Cerebellar cortex (tissue), 1 donor: ENCODE data around the gene SF3B1.
"Not testable (repeated sequence)": the region's sequence is repeated elsewhere in the genome, so short reads cannot be mapped to it uniquely, and the experiment has no call there.

Source experiments
- DNase-seq: peaks from one replicate; pipeline ENCODE4 v3.0.0-alpha.2; 2015; ENCODE audit warnings: low spot score

The SF3B1 gene

DNA sequence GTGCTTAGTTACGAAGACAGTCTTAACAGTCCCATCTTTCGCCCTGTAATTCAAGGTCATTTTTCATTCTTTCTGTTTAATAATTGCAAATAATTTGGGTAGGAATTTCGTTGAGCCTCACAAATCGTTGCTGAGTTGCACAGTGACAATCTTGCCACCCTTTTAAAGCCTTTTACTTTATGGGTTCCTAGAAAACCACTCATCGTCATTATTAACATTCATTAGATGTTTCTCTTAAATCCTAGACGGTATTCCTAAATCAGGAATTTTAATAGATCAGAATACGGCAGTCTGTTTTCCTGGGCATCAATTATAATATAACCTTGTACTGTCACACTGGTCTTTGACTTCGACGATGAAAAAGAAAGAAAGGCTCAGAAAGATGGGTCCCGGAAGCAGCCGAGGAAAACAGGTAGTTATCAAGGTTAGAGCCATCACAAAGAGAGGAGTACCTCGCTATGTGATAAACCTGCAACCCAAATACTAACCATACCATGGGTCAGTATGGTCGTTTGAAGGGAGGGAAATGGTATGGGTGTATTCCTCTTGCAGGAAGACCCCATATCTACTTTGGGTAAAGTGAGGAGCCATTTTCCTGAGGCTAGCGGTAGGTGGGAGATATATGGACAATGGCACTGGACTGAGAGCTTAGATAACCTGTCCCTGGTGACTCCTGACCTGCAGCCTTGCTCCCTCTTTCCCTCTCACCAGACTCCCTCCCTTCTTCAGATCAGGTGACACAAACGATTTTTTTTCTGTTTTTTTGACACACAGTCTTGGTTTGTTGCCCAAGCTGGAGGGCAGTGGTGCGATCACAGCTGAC is 981 bp upstream of the SF3B1 start:
- DNase-seq = no peak

DNA sequence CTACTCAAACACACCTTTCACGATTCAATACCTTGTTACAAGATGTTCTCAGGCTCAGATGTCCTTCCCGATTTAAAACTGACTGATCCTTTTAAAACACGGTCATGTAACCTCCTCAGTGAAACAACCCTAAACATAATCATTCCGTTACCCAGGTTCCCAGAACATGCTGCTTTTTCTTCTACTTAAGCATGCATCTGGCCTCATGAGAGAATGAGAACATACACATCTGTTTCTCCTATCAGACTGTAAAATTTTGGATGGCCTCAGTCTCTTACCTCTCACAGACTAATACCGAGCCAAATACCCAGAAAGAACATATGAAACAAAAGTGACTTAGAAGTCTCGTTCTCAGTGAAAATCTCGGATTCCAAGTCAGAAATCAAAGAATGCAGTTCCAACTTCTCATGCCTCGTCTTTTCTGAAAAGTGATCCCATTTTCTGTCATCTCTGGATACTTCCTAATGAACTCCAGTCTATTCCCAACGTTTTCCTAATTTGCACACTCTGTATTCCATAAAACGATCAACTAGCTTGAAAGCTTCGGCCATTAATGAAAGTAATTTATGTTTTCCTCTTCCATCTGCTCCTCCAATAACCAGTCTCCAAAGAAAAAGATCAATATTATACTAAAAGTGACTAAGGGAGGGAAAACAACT is 919 bp downstream of the SF3B1 start:
- DNase-seq = no peak

DNA sequence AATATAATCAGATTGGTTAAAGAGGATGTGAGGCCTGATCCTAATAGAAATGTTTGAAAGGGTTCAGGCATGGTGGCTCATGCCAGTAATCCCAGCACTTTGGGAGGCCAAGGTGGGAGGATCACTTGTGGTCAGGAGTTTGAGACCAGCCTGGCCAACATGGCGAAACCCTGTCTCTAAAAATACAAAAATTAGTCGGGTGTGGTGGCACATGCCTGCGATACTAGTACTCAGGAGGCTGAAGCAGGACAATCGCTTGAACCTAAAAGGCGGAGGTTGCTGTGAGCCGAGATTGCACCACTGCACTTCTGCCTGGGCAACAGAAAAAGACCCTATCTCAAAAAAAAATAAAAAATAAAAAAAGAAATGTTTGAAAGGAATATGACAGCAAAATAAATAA is 2.3 kb downstream of the SF3B1 start:
- DNase-seq = not testable (repeated sequence)

DNA sequence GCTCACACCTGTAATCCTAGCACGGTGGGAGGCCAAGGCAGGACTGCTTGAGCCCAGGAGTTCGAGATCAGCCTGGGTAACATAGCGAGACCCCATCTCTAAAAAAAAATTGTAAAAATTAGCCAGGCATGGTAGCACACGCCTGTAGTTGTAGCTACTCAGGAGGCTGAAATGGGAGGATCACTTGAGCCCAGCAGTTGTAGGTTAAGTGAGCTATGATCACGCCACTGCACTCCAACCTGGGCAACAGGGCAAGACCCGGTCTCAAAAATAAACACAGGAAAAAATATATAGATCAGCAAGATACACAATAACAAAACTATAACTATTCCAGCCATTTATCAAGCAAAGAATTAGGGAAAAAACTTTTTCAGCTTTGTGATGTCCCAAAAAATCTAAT is 3.0 kb downstream of the SF3B1 start:
- DNase-seq = no peak

DNA sequence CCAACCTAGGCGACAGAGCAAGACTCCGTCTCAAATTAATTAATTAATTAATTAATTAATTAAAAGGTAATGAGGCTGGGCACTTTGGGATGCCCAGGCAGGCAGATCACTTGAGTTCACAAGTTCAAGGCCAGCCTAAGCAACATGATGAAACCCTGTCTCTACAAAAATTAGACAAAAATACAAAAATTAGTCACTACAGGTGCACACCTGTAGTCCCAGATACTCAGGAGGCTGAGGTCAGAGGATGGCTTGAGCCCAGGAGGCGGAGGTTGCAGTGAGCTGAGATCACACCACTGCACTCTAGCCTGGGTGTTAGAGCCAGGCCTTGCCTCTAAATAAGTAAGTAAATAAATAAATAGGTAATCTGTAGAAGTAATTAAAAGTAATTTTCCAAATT is 6.8 kb downstream of the SF3B1 start:
- no peak for DNase-seq

DNA sequence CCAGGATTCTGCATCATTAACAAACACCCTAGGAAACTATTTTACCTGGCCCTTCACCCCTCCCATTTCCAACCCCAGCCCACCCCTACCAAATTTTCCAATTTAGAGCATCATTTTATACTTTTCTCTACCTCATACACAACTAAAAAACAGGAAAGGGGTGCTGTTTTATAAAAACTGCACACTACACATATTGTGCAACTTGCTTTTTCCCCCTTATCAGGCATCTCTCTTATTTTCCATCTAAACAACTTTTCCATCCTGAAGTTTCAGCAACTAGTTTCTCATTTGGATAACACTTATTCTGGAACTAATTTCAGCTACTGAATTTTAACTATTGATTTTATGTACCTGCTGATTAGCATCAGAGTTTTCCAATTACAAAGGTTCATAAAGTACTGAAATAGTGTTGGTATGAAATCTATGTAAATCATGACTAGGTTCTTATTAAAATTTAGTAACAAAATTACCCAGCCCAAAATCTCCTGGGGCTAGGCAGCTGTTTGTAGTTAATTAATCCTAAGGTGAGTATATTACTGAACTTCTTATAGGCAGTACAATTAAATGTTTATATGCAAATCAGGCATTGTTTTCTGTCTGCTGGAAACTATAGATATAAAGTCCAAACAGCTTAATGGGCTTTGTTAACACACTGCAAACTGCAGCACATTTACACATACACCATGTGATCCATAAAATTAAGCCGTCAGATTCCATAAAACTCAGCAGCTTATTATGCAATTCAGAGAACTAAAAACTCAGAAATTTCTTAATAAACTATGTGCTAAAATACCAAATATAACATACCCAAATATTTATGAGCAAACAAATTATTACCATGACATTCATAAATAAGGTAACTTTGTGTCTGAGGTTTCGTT is 7.9 kb downstream of the SF3B1 start:
- no peak for DNase-seq

DNA sequence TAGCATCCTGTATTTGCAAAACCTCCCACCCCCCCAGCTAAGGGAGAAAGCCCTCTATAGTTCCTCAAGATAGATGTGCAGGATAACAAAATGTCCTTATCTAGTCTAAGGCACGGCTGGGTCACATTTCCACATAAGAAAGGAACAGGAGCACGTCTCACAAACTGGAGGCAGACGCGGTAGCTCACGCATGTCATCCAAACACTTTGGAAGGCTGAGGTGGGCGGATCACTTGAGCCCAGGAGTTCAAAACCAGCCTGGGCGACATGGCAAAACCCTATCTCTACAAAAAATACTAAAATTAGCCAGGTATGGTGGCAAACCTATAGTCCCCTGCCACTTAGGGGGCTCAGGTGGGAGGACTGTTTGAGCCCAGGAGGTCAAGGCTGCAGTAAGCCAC is 9.3 kb downstream of the SF3B1 start:
- DNase-seq = no peak

DNA sequence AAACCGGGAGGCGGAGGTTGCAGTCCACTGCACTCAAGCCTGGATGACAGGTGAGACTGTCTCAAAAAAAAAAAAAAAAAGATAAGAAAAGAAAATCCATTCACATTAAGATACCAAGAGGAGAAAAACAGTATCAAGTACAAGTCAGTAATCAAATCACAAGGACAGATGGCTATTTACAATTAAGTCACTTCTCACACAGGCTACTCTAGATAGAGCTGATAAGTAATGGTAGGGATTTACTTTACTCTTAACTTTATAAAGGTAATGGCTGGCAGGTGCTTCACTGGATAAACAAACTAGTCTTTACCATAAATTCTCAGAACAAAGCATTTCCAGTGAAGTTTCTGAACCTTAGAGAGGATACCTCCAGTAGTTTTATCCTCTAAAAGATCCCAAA is 11.5 kb downstream of the SF3B1 start:
- no peak for DNase-seq

DNA sequence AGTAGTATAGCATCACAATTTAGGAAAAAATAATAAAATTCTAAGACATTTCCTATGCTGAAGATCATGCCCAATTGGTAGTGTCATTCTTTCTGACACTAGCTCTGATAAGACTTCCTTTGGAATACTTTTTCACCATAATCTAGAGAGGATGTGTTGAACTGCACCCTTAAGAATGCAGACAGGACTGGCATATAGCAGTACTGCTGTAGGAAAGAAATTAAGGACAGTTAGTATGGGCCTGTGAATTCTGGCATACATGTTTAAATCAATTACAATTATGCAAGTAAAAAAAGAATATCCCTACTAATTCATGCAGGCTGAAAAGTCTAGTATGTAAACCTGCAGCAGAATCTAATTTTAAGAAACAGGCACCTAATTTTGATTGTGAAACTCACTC is 15.4 kb downstream of the SF3B1 start:
- DNase-seq = no peak

DNA sequence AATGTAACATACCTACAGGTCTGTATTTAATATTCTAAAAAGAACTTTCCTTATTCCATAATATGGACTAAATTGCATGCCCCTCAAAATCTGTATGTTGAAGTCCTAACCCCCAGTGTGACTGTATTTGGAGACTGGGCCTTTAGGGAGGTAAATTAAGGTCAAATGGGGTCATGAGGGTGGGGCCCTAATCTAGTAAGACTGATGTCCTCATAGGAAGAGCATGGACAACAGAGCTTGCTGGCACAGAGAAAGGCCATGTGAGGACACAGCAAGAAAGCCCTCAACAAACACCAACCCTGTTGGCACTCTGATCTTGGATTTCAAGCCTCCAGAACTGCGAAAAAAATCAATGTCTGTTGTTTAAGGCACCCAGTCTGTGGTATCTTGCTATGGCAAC is 18.6 kb downstream of the SF3B1 start:
- DNase-seq = no peak

DNA sequence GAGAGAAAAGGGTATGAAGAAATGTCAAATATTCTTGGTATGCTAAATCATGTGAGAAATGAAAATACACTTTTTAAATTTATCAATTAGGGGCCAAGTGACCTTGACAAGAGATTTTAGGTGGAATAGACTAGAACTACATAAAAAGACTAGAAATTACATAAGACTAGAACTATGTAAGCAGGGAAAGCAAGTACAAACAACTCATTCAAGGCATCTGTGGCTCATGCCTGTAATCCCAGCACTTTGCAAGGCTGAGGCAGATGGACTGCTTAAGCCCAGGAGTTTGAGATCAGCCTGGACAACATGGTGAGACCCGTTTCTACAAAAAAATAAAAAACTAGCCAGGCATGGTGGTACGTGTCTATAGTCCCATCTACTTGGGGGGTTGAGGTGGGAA is 20.3 kb downstream of the SF3B1 start:
- DNase-seq = no peak

DNA sequence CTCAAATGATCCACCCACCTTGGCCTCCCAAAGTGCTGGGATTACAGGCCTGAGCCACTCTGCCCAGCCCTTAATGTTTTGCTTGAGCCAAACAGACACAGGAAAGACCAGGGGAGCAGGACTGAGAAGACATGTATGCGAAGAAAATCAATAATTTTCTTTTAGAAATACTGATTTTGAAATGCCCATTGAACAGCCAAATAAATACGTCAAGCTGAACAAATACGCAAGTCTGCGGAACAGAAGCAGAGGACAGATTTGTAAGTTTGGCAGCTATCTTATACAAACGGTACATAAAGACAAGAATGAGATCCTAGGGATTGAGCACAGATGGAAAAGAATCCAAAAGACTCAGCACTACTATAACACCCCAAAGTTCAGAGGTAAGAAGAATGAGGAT is 20.8 kb downstream of the SF3B1 start:
- no peak for DNase-seq

DNA sequence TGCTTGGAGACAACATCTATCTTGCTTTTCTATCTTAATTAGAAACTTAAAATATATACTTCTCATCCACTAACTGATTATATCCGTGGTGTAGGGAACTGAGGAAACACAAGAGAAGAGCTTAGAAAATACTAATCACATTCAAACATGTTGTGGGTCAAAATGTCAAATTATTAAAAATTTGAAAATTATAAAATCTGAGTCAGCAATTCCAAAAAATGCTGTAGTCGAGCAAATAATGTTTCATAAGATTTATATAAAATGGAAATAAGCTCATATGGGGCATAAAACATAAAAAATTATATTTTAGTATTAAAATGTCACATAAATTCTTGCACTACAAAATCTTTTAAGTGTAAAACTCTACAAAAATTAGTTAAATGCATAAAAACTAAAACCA is 29.2 kb downstream of the SF3B1 start:
- DNase-seq = no peak

DNA sequence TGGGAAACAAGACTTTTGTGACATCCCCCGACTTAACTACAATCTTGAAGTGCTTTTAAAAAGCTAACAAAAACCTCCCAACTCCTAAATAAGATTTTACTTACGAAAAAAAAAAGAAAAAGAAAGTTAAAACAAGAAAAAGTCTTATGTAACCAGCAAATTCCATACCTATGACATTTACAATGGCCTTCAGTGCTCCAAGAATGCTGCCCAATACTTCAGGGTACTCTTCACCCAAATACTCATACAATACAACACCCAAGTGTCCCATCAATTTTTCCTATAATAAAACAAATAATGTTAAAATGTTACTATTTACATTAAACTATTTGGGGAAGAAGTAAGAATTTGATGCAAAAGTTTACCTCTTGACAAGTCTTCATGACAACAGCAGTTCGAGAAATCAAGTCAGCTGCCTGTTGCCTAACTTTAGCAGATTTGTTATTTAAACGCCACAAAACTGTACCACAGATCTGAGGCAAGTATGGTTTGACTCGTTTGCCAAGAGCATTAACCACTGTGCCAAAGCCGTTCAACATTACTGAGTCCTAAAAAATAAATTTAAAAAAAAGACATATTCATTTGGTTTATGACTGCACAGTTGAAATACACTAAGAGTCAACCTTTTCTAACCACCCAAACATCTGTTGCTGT is 34.8 kb downstream of the SF3B1 start:
- no peak for DNase-seq

DNA sequence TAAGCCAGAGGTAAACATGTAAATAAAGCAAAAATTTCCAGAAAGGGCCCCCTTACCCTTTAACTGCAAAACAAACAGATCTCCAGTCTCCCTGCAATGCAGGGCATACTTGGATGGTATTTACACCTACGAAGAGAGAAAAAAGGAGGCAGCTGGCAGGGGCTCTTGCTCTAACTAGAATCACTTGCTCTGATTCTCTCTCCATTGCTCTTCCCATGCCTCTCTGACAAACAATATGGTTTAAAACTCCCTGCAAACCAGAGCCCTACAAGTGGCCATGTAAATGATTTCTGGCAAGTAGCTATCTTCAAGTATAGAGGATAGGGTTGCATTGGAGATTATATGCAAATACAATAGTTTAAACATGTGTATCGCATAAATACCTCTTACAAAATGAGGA is 35.9 kb downstream of the SF3B1 start:
- no peak for DNase-seq

DNA sequence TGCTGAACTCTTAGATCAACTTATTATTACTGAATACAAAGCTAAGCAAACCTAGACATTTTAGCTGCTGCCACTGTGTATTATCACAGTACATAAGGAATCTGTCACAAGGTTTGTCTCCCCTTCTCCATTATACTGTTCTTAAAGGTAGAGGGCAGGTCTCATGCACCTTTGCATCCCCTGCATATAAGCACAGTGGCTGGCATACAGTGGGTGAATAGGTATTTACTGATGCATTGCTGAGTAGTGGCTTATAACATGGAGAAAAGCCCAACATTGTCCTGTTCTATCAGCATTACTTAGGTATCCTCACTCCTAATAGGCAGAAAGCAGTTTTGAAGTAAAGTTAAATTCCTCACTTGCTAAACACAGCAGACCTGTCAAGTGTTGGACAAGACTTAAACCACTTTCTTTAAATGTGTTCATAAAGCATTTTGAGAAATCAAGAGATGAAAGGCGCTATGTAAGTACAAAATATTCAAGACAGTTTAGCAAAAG is 43.6 kb downstream of the SF3B1 start:
- DNase-seq = no peak

DNA sequence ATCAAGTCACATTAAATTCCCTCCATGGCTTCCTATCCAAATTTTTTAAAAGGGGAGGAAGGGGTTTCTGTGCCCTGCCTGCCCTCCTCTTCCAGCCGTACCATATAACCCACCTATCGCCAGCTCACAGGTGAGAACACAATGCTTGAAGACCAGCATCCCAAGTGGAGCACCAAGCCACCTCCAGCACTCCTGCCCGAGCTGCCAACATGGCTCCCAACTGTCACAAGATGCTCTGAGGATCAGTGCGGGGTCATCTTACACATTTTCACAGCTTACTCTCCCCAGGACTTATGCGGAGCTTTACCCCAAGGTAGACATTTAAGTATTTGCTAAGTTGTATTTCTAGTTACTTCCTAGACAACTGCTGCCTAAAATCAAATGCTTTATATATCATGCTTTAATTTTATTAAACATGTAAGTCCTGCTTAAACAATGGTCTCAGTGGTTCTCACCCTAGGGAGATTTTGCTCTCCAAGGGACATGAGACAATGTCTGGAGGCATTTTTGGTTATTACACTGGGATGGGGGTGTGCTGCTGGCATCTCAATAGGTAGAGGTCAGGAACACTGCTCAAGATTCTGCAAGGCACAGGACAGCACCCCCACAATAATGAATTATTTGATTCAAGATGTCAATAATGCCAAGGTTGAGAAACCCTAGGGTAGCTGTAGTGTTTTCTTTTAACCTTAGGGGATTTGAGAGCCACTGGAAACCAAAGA is 45.8 kb downstream of the SF3B1 start:
- DNase-seq = no peak

DNA sequence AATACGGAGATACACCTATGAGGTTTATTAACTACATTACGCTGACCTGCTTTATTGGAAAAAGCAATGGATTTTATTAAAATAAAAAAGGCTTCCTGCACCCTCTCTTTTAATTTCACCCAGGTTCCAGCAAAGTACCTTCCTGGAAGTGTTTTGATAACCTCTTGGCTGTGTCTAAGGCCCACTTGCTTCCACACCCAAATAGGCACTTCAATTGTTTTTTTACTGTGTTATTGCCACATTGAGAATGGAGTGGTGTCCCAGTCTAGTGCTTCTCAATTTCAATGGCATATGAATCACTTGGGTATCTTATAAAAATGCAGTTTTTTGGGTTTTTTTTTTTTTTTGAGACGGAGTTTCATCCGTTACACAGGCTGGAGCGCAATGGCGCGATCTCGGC is 47.6 kb downstream of the SF3B1 start:
- no peak for DNase-seq

DNA sequence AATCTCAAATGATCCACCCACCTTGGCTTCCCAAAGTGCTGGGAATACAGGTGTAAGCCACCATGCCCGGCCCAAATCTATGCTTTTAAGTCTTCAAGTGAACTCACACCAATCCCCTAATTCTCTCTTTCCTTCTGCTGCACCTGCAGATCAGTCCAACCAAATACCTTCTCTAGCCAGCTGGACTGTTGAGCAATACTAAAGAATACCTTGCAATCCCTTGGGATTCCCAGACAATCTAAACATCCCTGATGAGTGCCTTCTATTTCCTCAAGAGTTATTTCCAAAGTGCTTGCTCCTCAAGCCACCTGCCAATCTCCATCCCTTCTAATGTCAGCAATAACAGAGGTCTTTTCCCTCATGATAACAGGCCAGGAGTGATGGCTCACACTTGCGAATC is 48.6 kb downstream of the SF3B1 start:
- no peak for DNase-seq

DNA sequence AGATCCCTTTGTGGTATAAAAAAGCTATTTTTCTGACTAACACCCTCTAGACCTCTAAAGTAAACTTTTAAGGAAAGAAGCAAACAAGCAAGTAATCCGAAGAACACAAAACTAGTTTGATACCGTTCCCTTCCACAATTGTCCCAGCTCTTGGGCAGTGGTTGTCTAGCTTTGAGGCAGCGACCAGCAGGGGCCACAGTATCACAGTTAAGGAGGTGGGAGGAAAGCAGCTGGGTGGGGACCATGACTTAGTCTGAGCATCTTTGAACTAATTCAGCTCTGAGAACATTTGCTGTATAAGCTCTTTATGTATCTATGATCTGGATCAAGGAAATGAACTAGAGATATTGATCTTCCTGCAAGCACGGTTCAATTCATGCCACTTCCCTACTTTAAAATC is 51.0 kb downstream of the SF3B1 start:
- DNase-seq = no peak

DNA sequence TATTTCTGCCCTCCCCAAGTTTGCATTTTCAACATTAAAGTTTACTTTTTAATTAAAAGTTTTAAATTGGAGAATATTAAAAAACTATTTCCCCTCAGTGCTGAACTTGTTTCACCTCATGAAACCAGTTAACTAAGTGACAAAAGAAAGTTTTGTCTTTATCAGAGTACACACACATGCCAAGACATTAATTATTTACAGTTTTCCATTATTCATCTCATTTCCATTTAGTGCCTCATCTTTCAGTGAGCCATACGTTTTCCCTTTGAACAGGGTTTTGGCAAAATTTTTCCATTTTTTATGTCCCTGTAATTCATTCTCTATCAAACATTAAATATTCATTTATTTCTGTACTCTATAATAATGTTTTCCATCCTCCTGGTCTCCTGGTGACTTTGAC is 53.2 kb downstream of the SF3B1 start:
- DNase-seq = no peak

DNA sequence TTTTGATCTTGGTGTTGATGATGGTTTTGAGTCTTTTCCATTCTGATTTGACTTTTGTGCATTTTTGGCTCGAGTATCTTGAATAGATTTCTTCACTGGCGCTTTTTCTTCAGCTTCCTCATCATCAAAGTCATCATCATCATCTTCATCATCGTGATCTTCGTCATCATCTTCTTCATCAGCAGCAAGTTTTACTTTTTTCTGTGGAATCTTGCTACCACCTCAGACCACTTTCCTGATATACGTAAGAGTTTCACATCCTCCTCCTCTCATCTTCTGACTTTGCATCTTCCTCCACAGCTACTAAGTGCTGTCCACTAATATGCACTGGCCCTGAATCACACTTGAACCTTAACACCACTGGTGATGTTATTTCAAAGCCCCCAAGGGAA is 54.9 kb downstream of the SF3B1 start:
- DNase-seq = not testable (repeated sequence)
